Dedifferentiated amniotic fluid mesenchymal stem cell (primary cell): ENCODE measurements around the gene SMC3.
A peak's percentile ranks its signal among the peaks of the same experiment; 100 is the strongest.
"Not testable (repeated sequence)": the region's sequence is repeated elsewhere in the genome, so short reads cannot be mapped to it uniquely, and the experiment has no call there.

ENCODE experiments used
- DNase-seq: peaks from one replicate; pipeline ENCODE4 v3.0.0-alpha.2; 2016; ENCODE audit errors: extremely low spot score

The SMC3 gene

DNA sequence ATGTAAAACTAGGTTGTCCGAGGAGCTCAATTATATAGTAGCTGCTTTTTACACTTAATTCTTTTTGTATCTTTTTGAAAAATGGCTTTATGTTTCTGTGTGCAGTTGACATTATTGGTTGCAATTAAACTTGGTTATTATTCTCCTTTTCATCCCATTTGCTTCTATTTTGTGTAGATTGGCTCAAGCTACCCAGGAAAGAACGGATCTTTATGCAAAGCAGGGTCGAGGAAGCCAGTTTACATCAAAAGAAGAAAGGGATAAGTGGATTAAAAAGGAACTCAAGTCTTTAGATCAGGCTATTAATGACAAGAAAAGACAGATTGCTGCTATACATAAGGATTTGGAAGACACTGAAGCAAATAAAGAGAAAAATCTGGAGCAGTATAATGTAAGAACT is 16.5 kb downstream of the SMC3 start:
- no peak for DNase-seq

DNA sequence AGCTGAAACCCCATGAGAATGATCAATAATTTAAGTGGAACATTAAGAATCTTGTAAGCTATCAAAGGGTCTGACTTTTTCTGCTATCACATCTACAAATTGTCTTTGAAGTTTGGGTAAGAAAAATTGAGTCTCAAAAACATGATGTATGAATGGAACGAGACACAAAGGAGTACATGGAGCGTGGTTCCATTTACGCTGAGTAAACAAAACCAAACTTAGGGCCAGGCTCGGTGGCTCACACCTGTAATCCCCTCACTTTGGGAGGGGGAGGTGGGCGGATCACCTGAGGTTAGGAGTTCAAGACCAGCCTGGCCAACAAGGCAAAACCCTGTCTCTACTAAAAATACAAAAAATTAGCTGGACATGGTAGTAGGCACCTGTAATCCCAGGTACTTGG is 24.3 kb downstream of the SMC3 start:
- DNase-seq = no peak

GRCh38 chr10:110597476-110597875 is 30.0 kb downstream of the SMC3 start:
- DNase-seq = no peak

DNA sequence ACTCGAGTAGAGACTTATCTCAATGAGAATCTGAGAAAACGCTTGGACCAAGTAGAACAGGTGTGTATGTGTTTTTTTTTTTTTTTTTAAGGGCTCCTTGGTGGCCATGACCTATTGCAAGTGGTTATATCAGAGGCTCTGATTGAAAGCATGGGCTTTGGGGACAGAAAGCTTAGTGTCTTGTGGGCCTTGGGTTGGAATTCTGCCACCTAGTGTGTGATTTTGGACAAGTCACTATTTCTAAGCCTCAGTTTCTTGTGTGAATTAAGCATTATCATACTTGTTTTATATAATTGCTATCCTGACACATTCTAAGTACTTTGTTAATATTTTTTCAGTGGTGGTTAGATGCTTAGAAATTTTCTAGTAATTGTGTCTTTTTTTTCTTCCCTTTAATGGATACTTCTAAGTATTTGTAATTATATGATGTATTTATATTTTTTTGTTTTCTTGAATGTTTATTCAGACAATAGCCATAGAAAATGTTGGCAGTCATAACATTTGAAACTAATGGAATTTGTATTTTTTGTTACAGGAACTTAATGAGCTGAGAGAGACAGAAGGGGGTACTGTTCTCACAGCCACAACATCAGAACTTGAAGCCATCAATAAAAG is 33.1 kb downstream of the SMC3 start:
- DNase-seq = peak; percentile 39

DNA sequence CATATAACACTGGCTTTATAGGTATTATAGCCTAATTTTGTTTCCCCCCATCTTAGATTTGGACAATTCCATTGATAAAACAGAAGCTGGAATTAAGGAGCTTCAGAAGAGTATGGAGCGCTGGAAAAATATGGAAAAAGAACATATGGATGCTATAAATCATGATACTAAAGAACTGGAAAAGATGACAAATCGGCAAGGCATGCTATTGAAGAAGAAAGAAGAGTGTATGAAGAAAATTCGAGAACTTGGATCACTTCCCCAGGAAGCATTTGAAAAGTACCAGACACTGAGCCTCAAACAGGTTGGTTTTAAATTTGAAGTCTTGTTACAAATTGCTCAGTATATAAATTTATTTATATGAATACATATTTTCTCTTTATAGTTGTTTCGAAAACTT is 34.1 kb downstream of the SMC3 start:
- no peak for DNase-seq

- DNase-seq = no peak
Observed at GRCh38 chr10:110608087-110608486, 40.6 kb downstream of the SMC3 start.

DNA sequence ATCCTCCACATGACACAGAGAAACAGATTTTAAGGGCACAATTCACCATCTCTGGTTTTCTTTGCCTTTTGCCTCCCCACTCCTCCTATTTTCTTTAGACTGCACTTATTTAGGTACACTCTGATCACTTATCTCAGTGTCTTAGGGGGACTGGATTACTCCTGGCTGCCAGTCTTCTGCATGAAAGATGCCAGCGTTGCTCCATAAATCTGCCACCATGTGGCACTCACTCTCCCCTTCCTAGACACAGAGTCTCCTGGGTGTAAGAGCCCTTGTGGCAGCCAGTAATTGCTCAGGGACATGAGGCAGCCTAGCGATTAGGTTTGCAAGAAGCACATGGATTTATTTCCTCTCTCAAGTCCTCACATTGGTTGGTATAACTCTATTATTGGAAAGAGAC is 42.1 kb downstream of the SMC3 start:
- no peak for DNase-seq

GRCh38 chr10:110610308-110610774 is 42.8 kb downstream of the SMC3 start:
- DNase-seq = peak; percentile 36

- DNase-seq = not testable (repeated sequence)
Observed at GRCh38 chr10:110610781-110611180, 43.3 kb downstream of the SMC3 start.

DNA sequence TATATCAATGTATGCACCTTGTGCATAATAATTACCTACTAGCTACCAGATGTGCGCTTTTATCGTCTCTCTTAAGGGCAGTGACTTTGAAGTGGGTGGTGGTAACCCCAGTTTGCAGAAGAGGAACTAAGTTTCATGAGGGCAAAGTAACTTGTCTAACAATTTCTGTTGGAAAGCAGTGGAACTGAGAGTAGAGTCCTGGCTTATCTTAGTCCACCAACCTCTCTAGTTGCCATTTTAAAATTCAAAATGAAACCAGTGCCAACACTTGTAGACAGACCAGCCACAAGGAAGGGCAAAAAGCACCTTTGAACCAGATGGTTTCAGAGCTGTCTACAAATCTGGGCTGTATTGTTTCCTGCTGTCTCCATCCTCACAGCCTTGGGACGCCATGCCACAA is 44.6 kb downstream of the SMC3 start:
- DNase-seq = no peak

- no peak for DNase-seq
Observed at GRCh38 chr10:110612629-110613028, 45.1 kb downstream of the SMC3 start.

GRCh38 chr10:110613341-110613995 is 46.0 kb downstream of the SMC3 start:
- no peak for DNase-seq

GRCh38 chr10:110613996-110614495 is 46.6 kb downstream of the SMC3 start:
- no peak for DNase-seq

DNA sequence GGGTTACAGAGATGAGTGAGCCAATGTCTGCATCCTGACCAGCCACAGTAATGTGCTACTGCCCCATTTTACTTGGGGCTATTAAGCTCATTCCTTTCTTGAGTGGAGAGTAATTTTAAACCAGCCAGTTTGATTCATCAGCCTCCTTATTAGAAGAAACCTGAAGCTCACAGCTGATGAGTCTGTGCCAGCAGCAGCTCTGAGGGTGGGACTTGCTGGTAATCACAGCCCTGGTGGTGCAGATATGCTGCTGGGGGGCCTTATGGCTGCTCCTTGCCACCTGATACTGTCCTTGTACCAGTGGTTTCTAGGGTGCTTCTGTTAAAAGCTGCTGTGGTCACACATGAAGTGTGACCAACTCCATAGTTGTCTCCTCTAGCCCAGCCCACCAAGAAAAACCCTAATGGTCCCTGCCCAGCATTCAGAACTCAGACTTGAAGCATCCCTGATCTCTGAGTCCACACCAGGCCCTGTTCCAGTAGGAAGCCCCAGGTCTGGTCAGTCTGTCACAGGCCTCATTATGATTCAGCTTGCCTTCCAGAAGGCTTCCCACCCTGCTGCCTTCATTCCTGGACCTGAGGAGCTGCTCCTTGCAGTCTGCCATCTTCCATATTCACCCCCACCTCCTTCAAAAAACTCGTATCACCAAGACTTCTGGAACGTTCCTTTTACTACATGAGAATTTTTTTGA is 47.7 kb downstream of the SMC3 start:
- no peak for DNase-seq

DNA sequence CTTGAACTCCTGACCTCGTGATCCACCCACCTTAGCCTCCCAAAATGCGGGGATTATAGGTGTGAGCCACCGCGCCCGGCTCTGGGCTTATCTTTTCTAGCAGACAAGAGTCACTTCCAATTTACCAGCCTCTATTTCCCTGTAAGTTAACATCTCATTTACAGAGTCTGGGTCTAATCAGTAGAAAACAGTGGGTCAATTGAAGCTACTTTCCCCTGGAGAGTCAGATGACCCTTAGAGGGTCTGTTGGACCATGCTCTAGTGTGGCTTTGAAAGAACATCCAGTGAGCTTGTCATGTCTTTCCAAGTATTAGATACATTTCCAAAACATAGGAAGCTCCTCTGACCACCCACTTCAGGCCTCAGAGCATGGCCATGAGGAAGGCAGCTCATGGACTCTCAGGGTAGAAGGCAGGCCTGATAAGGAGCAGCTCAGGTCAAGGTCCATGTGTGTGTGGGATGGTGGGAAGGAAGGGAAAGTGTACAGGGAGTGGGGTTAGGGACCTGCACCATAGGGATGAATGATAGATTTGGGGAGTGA is 49.1 kb downstream of the SMC3 start:
- no peak for DNase-seq

- no peak for DNase-seq
Observed at GRCh38 chr10:110617425-110618229, 50.1 kb downstream of the SMC3 start.

DNA sequence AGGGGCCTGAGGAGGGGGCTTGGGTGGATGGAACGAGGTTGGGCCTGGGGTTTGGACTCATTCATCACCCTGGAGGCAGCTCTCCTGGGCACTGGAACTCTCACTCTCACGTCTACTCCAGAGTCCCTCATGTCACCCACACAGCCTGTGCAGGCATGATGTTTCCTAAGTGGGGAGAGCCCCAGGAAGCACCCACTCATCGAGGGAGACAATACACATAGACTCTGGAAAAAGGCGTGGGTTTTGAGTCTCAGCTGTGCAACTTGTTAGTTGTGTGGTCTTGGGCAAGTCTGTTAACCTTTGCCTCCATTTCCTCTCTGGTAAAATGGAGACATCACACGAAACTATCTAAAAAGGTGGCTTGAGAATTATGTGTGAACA is 50.7 kb downstream of the SMC3 start:
- no peak for DNase-seq

GRCh38 chr10:110619514-110620397 is 52.3 kb downstream of the SMC3 start:
- DNase-seq = no peak

- DNase-seq = no peak
Observed at GRCh38 chr10:110620398-110620719, 52.9 kb downstream of the SMC3 start.

DNA sequence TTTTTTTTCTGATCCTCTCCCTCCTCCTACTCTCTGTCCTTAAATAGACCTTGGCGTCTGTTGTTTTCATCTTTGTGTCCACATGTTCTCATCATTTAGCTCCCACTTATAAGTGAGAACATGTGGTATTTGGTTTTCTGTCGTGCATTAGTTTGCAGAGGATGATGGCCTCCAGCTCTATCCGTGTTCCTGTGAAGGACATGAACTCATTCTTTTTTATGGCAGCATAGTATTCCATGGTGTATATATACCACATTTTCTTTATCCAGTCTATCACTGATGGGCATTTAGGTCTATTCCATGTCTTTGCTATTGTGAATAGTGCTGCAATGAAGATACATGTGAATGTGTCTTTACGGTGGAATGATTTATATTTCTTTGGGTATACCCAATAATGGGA is 55.8 kb downstream of the SMC3 start:
- not testable (repeated sequence) for DNase-seq

- no peak for DNase-seq
Observed at GRCh38 chr10:110625356-110625894, 57.9 kb downstream of the SMC3 start.
